GM12892 (cell line): ENCODE data around the gene SCUBE1.

Experiments
- POLR2A ChIP-seq: IDR thresholded peaks from 2 replicates; pipeline ENCODE4 v1.6.1; 2011; ENCODE audit warnings: low read depth, low read length, control low read depth
- POLR2AphosphoS5 ChIP-seq: IDR thresholded peaks from 2 replicates; pipeline ENCODE4 v1.6.1; 2011; ENCODE audit warnings: low read depth, low read length, control low read depth
- TAF1 ChIP-seq: IDR thresholded peaks from 2 replicates; pipeline ENCODE4 v1.6.1; 2011; ENCODE audit warnings: low read depth, mild to moderate bottlenecking, control low read depth, low read length, borderline replicate concordance

DNA sequence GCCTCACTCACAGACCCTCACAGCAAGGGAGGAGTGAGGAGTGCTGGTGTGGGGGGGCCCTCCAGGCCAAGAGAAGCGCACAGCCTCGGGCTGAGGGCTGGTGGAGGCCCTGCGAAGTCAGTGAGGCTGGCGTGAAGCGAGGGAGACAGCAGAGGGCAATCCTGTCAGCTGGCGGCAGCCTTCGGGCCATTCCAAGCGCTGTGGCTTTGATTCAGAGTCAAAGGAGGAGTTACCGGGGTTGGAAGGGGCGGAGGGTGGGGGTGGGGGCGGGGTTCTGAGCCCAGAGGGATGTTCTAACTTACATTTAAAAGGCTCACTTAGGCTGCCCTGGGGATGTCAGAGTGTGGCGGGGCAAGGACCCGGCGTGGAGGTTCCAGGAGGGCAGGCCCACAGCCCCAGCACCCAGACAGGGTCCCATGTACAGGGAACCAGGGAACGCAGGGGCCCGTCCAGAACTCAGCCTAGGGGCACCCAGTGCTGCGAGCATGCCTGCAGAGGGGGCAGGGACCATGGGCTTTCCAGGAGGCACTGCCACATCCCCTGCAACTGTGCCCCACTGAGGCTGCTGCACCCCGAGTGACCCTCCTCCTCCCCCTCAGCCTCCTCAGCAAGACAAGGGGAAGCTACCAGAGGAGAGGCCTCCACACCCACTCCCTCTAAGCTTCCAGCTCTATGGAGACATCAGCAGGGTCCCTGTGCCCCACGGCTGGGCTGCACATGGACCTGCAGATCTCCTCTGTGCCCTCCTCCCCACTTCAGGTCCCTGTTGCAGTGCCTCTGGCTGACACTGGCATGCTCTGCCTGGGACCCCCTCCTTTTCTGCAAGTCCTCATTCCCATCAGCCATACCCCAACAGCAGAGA is 116.6 kb downstream of the SCUBE1 start:
- TF ChIP-seq POLR2AphosphoS5 = no peak
- no peak for TF ChIP-seq POLR2A
- TF ChIP-seq TAF1 = no peak
